Activated T-cell treated with anti-CD3 and anti-CD28 coated beads for 24 hours (primary cell): Measurements from ENCODE around the gene PPP1CA.
"Not testable (repeated sequence)": the region's sequence is repeated elsewhere in the genome, so short reads cannot be mapped to it uniquely, and the experiment has no call there.

Experiments
- DNase-seq: peaks from one replicate; pipeline ENCODE4 v3.0.0-alpha.2; 2020; ENCODE audit warnings: low read depth

The PPP1CA gene

DNA sequence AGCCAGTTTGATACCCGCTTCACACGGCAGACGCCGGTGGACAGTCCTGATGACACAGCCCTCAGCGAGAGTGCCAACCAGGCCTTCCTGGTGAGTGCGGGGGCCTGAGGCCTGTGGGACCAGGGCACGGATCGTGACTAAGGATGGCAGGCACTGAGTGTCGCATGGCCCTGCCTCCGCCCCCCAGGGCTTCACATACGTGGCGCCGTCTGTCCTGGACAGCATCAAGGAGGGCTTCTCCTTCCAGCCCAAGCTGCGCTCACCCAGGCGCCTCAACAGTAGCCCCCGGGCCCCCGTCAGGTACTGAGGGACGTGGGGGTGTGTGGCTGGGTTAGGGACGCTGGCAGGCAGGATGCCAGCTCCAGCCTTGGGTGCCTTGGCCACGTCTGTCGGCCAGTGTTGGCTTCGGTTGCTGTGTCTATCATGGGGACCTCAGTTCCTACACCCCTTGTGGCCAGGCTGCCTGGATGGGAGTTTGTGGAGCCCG, 32.8 kb upstream of the PPP1CA start:
- no peak for DNase-seq

DNA sequence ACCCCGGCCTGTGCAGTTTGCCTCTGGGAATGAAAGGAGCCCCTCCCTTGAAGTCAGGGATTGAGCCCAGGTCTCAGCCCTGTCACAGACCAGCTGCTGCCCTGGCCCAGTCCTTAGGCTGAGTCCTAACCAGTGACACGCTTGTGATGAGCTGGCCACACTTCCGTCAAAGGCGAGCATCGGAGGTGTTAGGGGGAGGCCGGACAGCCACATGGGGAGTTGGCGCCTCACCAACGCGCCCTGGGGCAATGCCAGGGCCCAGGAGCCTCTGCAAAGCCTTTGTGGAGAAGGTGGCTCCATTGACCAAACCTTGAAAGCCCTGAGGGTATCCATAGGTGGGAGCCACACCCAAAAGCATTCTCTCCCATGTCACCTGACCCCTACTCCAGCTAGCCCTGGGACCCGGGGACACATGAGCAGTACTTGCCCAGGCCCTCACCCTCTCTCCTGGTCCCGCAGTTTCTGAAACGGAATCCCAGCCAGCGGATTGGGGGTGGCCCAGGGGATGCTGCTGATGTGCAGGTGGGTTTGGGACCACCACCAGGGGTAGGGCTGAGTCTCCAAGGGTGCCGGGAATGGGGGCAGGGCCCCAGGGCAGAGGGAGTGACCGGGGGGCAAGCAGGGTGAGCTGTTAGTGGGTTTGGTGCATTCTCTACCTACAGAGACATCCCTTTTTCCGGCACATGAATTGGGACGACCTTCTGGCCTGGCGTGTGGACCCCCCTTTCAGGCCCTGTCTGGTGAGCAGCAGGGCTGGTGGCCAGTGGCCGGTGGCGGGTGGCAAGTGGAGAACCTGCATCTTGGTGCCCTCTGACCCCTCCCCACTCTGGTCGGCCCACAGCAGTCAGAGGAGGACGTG, 32.1 kb upstream of the PPP1CA start:
- no peak for DNase-seq

DNA sequence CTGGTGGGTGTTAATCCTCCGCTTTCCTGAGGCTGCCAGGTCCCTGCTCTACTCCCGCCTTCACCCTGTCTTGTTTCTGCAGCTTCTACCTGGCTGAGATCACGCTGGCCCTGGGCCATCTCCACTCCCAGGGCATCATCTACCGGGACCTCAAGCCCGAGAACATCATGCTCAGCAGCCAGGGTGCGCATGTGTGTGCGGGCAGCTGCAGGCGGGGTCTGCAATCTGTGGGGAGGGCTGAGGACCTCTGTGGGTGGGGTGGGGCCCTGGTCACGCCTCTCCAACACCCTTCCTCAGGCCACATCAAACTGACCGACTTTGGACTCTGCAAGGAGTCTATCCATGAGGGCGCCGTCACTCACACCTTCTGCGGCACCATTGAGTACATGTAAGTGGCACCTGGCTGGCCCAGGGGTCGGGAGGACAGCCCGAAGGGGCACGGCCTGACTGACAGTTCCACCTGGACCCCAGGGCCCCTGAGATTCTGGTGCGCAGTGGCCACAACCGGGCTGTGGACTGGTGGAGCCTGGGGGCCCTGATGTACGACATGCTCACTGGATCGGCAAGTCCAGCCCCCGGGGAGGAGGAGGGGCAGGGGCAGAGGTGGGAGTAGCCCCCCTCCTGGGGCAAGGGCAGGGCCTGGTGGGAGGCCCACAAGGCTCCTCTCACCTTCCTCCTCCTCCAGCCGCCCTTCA, 31.1 kb upstream of the PPP1CA start:
- DNase-seq: no peak

DNA sequence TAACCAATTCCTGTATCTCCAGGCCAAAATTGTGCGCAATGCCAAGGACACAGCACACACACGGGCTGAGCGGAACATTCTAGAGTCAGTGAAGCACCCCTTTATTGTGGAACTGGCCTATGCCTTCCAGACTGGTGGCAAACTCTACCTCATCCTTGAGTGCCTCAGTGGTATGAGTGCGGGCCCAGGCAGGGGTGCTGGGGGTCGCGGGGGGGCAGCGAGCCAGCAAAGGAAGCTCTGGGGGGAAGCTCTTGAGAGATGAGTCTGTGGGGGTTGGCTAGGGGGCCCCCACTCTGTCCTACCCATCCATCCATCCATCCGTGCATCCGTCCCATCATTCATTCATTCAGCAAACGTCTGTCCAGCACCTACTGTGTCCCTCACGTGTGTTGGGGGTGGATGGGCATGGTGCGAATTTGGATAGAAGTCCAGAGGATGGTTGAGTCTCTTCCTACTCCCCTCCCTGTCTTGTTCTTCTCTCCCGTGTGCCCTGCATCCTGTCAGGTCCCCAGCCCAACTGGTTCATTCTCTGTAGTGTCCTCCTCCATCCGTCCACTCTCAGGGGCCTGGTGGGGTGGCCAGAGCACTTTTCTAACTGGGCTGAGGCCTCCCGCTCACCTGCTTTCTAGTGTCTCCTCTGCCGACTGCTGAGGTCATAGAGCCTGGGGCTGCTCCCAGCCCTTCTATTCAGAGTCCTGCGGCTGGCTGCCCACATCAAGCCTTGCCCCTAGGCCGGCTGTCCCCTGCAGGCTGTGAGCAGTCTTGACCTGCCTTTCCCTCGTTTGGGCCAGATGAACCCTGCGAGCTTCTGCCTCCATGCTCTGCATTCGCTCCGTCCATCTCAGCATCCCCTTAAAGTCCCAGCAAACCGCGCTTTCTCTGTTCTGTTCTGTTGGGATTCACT, 29.9 kb upstream of the PPP1CA start:
- DNase-seq: no peak

DNA sequence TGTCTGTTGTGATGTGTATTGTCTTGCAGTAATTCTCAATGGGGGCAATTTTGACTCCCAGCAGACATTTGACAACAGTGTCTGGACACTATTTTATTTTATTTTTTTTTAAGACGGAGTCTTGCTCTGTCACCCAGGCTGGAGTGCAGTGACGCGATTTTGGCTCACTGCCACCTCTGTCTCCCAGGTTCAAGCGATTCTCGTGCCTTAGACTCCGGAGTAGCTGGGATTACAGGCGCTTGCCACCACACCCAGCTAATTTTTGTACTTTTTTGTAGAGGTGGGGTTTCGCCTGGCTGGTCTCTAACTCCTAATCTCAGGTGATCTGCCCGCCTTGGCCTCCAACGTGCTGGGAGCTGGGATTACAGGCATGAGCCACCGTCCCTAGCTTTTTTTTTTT, 28.1 kb upstream of the PPP1CA start:
- no peak for DNase-seq

DNA sequence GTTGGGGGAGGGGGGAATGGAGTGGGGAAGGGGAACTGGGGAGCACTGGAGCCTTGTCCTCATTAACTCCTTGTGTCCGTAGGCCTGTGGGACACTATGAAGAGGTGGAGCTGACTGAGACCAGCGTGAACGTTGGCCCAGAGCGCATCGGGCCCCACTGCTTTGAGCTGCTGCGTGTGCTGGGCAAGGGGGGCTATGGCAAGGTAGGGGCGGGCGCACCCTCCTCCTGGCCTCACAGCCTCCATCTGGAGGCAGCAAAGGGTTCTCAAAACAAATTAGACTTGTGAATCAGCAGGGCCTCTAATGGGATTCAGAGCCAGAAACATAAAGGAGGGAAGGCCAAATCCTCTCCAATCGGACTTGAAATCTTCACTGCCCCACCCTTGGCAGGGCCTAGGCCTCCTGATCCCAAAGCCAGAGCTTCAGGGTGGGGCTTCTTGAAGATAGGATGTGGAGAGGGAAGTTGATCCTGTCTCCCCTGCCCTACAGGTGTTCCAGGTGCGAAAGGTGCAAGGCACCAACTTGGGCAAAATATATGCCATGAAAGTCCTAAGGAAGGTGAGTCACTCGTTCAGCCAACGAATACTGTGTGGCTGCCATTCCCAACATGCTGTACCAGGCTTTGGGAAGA, 27.5 kb upstream of the PPP1CA start:
- DNase-seq: no peak

DNA sequence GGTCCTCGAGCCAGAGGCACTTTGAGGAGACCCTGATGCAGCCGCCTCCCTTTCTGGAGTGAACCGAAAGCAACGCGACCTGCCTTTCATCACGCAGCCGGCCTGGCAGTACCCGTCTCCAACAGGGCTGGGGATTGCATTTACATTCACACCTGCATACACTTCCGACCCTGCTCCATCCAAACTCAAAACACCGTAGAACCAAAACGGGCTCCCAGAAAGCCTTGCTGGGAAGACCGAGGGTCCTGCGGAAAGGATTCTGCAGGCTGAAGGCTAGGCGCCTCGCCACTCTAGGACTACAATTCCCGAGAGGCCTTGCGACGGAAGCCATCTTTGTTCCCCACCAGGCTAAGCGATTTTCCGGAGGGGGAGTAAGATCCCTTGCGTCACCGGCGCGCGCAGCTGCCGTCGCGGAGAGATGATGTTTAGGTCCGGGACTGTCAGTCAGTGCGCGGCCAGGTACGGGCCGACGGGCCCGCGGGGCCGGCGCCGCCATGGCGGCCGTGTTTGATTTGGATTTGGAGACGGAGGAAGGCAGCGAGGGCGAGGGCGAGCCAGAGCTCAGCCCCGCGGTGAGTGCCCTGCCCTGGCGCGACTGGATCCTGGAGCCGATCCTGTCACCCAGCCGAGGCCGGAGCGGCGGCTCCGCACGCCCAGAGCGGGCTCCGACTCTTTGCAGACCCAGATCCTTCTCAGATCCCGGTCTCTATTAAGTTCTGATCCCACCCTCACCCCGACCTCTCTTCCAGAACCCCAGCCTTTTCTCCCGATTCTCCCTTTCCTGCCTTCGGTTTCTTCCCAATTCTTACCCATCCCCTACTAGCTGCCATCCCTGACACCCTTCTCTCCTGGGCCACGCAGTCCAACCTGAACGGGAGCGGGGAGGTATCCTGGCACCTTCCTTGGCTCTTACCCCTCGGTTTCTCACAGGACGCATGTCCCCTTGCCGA, 26.7 kb upstream of the PPP1CA start, which contains the start of gene RPS6KB2:
Gene RPS6KB2, plus strand, starts transcription at position 443 of the 950 bp plus-strand sequence. Its CDS starts 52 bp downstream, at position 495.
- DNase-seq: peak; percentile 100

DNA sequence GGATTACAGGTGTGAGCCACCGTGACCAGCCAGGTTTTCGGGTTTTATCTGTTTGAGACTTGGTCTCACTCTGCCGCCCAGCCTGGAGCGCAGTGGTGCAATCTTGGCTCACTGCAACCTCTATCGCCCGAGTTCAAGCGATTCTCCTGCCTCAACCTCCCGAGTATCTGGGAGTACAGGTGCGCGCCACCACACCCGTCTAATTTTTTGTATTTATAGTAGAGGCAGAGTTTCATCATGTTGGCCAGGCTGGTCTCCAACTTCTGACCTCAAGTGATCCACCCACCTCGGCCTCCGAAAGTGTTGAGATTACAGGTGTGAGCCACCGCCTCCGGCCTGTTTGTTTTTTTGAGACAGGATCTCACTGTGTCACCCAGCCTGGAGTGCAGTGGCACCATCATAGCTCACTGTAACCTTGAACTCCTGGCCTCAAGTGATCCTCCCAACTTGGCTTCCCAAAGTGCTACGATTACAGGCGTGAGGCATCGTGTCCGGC, 25.8 kb upstream of the PPP1CA start:
- DNase-seq: not testable (repeated sequence)

DNA sequence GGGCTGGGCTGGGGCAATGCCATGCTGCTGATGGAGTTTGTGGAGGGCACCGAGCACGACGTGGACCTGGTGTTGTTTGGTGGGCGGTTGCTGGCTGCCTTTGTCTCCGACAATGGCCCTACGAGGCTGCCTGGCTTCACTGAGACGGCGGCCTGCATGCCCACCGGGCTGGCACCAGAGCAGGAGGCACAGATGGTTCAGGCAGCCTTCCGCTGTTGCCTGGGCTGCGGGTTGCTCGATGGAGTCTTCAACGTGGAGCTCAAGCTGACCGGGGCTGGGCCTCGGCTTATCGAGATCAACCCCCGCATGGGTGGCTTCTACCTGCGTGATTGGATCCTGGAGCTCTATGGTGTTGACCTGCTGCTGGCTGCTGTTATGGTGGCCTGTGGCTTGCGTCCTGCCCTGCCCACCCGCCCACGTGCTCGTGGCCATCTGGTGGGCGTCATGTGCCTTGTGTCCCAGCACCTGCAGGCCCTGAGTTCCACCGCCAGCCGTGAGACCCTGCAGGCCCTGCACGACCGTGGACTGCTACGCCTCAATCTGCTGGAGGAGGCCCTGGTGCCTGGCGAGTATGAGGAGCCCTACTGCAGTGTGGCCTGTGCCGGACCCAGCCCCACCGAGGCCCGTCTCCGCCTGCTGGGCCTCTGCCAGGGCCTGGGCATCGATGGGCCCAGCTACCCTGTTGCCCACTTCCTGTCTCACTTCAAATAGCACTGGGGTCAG, 22.4 kb upstream of the PPP1CA start:
- no peak for DNase-seq

DNA sequence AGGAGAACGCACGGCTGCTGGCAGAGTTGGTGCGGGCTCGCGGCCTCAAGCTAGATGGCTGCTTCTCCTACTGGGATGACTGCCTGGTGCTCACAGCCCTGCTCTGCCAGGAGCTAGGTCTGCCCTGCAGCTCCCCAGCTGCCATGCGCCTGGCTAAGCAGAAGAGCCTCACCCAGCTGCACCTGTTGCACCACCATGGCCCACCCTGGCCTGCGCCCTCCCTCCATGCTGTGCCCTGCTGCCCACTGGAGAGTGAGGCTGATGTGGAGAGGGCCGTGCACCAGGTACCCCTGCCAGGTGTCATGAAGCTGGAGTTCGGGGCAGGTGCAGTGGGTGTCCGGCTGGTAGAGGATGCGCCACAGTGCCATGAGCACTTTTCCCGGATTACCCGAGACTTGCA, 21.8 kb upstream of the PPP1CA start:
- no peak for DNase-seq

DNA sequence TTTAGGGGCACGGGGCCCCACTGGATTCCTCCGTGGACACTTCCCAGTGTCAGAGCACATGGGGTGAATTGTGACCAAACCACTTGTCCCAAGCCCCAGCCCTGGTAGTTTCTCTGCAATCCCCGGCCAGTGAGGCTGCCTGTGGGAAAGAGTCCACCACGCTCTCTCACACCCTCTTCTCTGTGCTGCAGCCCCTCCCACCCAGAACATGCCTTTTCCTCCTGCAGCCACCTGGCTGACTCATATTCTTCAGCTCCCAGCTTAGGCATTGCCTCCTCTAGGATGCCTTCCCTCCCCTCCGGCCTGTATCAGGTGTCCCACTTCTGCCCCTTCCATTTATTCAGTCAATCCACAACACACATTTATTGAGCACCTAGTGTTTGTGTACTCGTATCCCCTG, 21.2 kb upstream of the PPP1CA start:
- DNase-seq: no peak

DNA sequence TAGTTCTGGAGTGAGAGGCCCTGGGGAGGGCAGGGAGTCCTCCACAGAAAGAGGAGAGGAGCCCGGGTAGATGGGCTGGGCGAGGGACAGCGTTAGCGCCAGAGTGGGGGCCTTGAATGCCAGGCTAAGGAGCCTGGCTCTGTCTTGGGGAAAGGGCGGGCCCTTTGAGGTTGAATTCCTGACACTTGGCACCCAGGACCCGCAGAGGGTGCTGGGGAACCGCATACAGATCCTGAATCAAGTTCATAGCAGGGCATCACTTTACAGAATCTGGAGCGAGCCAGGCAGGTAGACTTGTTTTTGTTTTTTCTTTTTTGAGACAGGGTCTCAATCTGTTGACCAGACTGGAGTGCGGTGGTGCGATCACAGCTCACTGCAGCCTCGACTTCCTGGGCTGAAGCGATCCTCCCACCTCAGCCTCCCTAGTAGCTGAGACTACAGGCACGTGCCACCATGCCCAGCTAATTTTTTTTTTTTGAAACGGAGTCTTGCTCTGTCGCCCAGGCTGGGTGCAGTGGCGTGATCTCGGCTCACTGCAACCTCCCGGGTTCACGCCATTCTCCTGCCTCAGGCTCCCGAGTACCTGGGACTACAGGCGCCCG, 19.9 kb upstream of the PPP1CA start:
- no peak for DNase-seq

DNA sequence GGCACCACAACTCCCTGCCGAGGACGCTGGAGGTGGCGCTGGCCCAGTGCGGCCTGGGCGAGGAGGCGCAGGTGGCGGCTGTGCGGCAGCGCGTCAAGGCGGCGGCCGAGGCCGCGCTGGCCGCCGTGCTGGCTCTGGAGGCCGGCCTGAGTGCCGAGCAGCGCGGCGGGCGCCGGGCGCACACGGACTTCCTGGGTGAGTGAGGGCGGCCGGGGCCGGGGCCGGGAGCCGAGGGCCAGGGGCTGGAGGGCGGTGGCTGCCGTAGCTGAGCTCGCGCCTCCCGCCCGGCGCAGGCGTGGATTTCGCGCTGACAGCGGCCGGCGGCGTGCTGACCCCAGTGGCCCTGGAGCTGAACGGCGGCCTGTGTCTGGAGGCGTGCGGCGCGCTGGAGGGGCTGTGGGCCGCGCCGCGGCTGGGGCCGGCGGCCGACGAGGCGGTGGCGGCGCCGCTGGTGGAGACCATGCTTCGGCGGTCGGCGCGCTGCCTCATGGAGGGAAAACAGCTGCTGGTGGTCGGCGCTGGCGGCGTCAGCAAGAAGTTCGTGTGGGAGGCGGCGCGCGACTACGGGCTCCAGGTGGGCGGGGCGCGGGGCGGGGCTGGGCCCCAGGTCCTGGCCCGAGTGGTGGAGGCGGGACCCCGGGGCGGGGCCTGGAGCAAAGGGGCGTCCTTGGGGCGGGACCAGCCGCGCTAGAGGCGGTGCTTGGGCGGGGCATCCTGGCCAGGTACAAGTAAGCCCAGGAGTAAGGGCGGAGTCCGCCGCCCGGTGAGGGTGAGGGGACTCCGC, 19.2 kb upstream of the PPP1CA start:
- peak; percentile 98 for DNase-seq

DNA sequence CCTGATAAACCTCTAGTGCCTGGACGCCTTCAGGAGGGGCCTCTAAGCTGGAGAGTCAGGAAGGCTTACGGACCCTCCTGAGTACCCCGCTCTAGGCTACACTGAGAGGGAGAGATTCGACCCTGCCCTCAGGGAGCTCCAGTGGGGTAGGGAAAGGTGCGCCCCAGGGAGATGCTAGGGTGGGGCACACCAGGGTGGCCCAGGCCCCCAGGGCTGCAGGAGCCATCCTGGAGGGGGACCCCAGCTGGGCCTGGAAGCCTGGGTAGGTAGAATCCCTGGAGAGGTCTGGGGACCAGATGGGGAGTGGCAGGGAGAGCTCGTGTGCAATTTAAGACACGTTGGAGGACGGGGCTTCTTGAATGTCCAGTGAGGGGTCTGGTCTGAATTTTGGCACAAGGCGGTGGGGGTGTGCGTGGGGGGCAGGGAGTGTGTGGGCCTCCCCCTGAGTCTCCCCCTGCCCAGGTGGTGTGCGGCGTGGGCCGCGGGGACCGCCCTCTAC, 18.5 kb upstream of the PPP1CA start:
- DNase-seq: no peak

DNA sequence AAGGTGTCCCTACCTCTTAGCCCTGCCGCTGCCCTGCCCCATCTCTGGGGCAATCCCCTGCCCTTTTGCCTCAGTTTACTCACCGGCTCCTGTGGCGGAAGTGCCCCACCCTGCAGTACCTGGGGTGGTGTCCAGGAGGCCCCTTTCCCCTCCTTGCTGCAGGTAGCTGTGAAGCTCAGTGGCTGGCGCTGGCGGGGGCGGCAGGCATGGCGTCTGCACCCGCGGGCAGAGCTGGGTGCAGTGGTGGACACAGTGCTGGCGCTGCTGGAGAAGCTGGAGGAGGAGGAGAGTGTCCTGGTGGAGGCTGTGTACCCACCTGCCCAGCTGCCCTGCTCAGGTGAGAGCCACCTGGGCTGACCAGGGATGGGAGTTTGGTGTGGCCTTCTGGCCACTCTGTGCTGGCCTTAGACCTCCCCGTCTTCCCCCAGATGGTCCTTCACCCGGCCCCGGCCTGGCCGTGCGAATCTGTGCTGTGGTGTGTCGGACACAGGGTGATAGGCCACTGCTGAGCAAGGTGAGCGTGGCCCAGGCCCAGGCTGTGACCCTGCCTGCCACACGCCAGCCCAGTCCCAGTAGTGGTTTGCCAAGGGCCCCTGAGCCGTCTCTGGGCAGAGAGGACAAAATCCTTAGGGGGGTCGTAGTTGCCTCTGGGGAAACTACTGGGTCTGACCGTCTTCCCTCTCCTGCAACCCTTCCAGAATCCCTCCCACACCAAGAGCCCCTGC, 17.8 kb upstream of the PPP1CA start:
- DNase-seq: no peak

DNA sequence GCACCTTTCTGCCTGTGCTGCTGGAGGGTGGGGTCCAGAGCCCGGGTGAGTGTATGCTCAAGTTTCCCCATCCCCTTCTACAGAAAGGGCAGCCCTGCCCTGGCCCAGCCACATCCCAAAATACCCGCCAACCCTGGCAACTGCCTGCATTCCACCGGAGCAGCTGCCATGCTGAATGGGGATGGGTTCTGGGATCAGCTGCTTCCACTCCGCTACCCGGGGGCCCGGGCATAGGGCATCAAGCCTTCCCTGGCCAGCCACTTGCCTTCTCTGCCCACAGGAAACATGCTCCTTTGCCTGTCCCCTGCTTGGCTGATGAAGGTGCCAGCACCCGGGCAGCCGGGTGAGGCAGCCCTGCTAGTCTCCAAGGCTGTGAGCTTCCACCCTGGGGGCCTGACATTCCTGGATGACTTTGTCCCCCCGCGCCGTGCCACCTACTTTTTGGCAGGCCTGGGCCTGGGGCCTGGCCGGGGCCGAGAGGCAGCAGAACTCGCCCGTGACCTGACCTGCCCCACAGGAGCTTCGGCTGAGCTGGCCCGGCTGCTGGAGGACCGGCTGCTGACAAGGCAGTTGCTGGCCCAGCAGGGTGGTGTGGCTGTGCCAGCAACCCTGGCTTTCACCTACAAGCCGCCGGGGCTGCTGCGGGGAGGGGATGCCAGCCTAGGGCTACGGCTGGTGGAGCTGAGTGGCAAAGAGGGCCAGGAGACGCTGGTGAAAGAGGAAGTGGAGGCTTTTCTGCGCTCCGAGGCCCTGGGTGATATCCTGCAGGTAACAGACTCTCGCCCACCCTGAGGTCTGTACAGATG, 17.0 kb upstream of the PPP1CA start:
- DNase-seq: no peak

DNA sequence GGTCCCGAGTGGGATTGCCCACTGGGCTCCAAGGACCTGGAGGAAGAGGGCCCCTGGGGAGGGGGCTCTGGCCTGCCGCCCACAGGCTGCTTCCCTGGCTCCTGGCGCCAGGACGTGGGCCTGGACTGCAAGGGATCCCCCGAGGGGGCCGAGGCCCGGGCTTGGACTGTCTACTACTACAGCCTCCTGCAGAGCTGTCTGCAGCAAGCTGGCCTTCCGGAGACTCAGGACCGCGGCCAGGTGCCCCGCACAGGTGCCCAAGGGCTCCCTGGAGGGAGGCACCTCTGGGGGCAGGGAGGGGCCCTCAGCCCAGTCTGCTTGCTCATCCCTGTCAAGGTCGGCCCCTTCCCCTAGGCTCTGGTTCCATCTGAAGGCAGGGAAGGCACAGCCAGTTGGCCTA, 15.8 kb upstream of the PPP1CA start:
- no peak for DNase-seq
